NOMO-1 treated with DMSO at 0.1 percent for 48 hours (cell line): ENCODE measurements around the gene SLC26A1.

ENCODE experiments used
- DNase-seq: peaks from one replicate; lab custom pipeline; 2025; ENCODE audit not compliant: unreplicated experiment; lab: John Stamatoyannopoulos, UW

SLC26A1 gene

GRCh38 chr4:993111-994029 is at the start of gene SLC26A1:
TSS of gene SLC26A1 (minus strand) at chr4:993404. CDS start at chr4:991703, 1,701 bp downstream.
- no peak for DNase-seq

GRCh38 chr4:1042352-1043055 is 49.3 kb upstream of the SLC26A1 start:
- no peak for DNase-seq

GRCh38 chr4:1041936-1042330 is 48.7 kb upstream of the SLC26A1 start:
- no peak for DNase-seq

GRCh38 chr4:1041147-1041935 is 48.1 kb upstream of the SLC26A1 start:
- no peak for DNase-seq

- DNase-seq = no peak
Measured at GRCh38 chr4:1040344-1041146, 47.3 kb upstream of the SLC26A1 start.

- no peak for DNase-seq
Measured at GRCh38 chr4:1039493-1040343, 46.5 kb upstream of the SLC26A1 start.

GRCh38 chr4:1038948-1039492 is 45.8 kb upstream of the SLC26A1 start:
- no peak for DNase-seq

- no peak for DNase-seq
Measured at GRCh38 chr4:1036976-1037810, 44.0 kb upstream of the SLC26A1 start.

GRCh38 chr4:1036095-1036494 is 42.9 kb upstream of the SLC26A1 start:
- DNase-seq = no peak

GRCh38 chr4:1035510-1035909 is 42.3 kb upstream of the SLC26A1 start:
- no peak for DNase-seq

GRCh38 chr4:1033840-1034551 is 40.8 kb upstream of the SLC26A1 start:
- DNase-seq = no peak

- DNase-seq = no peak
Measured at GRCh38 chr4:1032861-1033260, 39.7 kb upstream of the SLC26A1 start.

- no peak for DNase-seq
Measured at GRCh38 chr4:1031956-1032795, 39.0 kb upstream of the SLC26A1 start.

- no peak for DNase-seq
Measured at GRCh38 chr4:1031346-1031745, 38.1 kb upstream of the SLC26A1 start.

- DNase-seq = no peak
Measured at GRCh38 chr4:1030559-1030958, 37.4 kb upstream of the SLC26A1 start.

GRCh38 chr4:1030031-1030430 is 36.8 kb upstream of the SLC26A1 start:
- DNase-seq = no peak

GRCh38 chr4:1029529-1029928 is 36.3 kb upstream of the SLC26A1 start:
- DNase-seq = no peak
